CD4-positive, alpha-beta T cell treated with Interleukin-2 at 100 ng/mL for 4 hours (primary cell): ENCODE results near the gene PKM.
"Not testable (repeated sequence)": the region's sequence is repeated elsewhere in the genome, so short reads cannot be mapped to it uniquely, and the experiment has no call there.

Experiments
- DNase-seq: peaks from one replicate; pipeline ENCODE4 v3.0.0-alpha.2; 2020; ENCODE audit warnings: low spot score

PKM gene

GRCh38 chr15:72176159-72176558 lies 54.8 kb downstream of the PKM start:
- DNase-seq: no peak

- no peak for DNase-seq
Observed at GRCh38 chr15:72175186-72176044, 55.6 kb downstream of the PKM start.

- DNase-seq: no peak
Observed at GRCh38 chr15:72174551-72175165, 56.3 kb downstream of the PKM start.

GRCh38 chr15:72173864-72174550 lies 57.0 kb downstream of the PKM start:
- no peak for DNase-seq

DNA sequence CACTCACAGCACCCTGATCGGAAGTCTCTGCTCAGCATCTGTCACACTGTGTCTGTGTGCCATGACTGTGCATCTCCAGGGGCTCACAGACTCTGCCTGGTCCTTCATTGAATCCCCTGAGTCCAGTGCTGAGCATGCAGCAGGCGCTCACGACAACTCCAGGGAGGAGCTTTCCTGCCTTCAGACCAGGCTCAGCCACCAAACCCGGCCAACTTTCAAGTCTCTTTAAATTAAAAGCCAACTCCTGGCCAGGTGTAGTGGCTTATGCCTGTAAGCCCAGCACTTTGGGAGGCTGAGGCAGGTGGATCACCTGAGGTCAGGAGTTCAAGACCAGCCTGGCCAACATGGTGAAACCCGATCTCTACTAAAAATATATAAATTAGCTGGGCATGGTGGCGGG lies 57.6 kb downstream of the PKM start:
- no peak for DNase-seq

DNA sequence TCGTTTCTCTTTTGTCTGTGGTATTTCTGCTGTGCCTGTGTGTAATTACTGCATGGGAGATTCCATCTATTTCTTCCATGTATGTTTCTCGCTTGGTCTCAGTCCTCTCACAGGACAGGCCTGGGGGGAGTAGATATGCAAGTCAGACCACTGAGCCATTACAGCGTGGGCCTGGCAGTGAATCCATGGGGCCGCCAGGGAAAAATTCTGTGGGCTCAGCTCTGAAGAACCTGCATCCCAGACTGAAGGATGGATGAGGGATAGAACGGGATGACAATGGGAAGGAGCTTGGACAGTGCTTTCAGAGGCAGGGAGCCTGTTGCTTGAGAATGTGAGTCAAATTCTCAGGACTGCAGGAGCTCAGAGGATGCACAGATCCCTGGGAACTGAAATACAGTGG lies 58.2 kb downstream of the PKM start:
- DNase-seq: no peak

GRCh38 chr15:72171978-72172377 lies 59.0 kb downstream of the PKM start:
- not testable (repeated sequence) for DNase-seq

GRCh38 chr15:72170691-72171090 lies 60.3 kb downstream of the PKM start:
- DNase-seq: no peak

DNA sequence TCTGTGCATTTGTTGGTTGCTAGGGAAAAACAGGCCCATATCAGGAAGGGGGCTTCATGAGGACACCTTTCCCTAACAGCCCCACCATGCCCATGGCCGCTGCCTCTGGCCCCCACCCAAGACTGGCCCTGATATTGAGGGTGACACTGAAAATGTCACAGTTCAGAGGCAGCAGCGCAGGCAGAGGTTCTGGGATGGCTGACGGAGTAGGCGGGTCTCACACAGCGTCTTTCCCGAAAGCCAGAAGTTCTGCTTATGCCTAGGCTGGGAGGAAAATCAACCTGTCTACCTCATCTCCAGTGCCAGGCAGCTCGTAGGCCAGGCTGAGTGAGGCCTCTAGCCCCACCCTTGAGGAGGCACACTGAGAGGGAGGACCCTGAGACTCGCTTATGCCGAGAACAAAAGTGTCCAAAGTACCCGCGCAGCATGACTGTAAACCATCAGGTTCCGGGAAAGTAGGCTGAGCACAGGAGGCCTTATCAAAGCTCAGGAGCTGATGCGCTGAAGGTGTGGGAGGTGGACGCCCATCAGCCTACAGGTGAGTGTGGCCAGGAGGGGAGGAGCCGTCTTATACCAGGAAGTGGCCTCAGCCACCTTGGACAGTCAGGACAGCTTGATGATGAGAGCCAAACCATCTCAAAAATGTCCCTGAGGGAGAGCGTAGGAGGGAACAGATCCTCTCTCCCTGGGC lies 60.9 kb downstream of the PKM start:
- no peak for DNase-seq

DNA sequence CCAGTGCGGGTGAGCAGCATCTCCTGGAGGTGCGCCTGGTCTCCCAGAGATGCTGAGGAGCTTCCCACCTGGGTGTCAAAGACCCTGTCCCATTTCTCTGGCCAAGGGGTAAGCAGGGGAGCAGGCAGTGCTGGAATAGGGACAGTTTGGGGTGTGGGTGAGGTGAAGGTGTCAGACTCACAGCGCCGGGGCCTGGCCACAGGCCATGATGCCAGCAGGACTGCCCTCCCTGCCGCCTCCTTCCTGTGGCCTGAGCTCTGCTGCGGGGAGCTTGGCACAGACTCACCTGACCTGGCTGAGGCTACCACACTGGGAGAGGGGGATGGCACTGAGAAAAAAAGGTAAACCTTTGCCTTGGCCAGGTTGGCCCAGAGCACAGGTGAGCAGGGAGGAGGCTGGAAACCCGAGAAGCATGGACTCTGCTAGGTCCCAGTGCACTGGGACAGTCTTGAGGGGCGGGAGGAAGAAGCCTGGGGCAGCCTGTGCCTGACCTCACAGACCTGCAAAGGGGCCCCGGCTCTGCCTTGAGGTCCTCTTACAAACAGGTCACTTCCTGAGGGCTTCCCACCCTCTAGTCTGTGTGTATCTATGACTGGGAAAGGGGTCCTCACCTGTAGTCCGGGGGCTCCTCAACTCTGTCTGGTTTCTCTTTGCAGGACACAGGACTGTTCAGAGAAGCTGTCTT lies 61.6 kb downstream of the PKM start:
- no peak for DNase-seq

DNA sequence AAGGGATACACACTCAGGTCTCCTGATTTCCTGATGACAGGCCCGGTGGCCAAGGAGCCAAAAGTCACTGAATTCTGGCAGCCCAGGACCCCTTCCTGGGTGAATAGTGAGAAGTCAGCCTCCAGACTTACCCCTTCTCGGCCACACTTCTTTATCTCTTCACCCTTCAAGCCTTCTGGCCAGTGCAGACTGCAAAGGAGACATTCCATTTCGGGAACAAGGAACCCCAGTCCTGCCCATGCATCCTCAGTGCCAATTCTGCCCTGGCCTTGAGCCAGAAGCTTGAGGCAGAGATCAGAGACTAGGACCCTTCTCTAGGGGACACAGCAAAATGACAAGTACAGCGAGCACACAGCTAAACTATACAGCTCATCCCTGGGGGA lies 62.2 kb downstream of the PKM start:
- DNase-seq: no peak

DNA sequence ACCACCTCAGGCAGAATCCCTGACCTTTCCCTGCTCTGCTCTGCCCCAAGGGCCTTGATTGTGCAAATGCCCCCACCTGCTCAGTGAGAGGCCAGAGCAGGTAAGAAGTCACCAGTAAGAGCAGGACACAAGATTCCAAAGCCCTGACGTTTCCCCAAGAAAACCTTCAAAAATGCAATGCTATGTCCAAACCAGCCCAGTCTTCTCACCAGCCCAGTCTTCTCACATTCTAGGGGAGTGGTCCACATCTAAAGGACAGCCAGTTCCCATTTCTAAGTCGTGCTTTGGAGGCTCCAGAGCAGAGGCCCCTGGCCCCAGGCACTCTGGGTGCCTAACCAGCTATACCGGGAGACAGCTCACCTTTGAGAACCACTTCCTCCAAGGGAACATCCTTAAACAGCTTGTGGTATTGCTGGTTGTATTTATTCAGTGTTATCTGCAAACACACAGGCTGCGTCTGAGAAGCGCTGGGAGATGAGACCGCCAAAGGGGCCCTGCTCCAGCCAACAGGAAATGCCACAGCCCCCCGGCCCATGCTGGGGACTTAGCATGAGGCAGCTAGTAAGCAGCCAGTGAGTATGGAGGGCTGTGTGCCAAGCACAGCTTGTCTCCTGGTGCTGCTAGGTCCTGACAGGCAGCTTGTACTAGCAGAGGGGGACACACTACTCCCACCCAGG lies 62.7 kb downstream of the PKM start:
- no peak for DNase-seq

- DNase-seq: no peak
Observed at GRCh38 chr15:72167445-72167844, 63.5 kb downstream of the PKM start.

- DNase-seq: no peak
Observed at GRCh38 chr15:72166716-72167417, 64.1 kb downstream of the PKM start.

DNA sequence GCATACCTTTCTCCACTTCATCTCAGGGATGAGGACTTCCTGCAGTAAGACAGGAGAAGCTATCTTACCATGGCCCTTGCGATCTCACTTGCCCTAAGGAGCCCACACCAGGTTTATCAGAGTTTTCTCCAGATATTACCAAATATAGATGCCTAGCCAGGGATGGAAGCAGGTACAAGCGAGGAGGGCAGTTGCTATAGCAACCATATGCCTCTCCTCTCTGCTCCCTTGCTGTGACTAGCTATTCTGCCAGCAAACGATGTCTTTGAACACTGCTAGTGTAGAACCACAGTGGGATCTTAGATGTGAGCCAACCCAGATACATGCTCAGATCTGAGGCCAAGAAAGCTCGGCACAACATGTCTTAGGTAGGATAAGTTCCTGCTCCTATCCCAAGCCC lies 67.3 kb downstream of the PKM start:
- no peak for DNase-seq

DNA sequence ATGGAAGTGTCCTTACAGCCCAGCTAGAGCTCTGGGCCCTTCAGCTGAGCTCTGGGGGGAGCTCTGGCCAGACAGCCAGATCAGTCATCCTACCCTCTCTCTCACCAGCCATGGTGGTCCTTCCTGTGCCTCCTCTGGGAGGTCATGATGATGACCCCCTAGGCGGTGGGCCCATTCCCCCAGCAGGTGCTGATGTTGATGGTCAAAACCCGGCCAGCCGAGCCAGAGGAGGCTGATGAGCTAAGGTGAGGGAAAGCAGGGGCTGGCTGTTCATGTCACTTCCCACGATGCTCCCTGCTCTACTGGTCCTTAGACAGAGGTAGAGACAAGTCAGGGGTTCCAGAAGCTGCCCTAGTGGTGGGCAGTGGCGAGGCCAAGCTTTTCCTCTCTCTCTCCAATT lies 68.4 kb downstream of the PKM start:
- no peak for DNase-seq

DNA sequence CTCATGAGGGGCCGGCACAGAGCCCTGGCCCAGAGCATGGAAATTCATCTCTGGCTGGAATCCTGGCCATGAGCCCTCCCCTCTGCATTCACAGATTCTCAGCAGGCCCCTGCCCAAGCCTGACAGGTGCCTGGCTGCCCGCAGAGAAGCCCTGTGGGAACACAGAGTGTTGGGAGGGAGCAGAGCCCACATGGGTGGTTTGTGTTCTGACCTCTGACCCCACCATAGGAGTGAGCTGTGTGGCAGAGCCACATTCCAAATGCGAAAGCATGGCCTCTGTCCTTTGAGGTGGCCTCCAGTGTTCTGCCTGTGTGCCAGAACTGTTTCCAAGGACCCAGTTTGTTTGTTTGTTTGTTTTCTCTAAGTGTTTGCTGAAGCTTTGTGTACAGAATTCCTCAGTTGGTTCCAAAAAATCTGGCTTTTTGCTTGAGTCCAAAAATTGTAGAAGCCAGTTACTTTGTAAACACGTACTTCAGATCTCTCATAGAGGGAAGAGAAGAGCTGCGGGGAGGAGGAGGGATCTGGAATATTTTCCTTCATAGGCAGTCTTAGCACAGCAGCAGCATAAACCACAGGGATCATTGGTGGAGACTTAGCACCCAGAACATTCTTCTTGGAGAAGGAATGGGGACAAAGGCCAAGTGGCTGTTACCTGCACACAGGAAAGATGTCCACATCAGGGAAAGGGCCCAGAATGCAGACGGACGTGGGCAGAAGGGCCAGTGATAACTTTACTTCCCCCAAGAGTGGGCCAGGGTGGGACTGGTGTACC lies 69.4 kb downstream of the PKM start:
- DNase-seq: no peak

DNA sequence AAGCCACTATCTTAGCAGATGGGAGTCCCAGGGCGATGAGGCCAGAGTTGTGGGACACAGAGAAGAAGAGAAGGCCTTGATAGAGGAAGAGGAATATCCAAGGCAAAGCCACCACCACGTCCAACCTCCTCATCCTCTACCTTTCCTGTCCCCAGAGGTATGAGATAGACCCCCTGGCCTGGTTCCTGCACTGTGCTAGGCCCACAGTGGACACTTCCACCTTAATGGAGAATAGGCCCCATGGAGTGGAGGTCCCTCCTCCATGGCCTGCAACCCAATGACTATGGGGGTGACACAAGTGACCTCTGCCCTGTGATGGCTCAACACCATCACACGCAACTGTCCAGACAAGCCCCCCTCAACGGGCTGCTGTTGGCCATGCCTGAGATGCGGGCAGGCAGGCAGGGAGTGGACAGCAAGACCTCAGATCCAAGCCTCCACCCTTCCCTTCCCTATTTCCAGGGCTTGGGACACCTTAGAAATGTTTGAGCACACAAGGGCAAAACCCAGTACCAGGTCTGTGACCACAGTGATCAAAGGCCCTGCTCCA lies 70.2 kb downstream of the PKM start:
- no peak for DNase-seq

DNA sequence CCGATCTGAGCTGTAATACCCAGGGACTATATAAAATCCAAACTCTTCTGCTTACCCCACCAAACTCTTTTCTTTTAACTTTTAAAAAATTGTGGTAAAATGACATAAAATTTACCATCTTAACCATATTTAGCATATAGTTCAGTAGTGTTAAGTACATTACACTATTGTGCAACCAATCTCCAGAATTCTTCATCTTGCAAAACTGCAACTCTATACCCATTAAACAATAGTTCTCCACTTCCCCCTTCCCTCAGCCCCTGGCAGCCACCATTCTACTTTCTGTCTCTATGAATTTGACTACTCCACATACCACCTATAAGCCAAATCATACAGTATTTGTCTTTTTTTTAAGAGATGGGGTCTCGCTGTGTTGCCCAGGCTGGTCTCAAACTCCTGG lies 74.1 kb downstream of the PKM start:
- DNase-seq: no peak
